Endodermal cell (in vitro differentiated cells): ENCODE data around the gene TMEM131L. TPM values are rescaled to one million over a fixed set of nuclear protein-coding genes. Genes with fewer than 3 reads are reported as not detected.

Source experiments
- DNase-seq: peaks from one replicate; pipeline ENCODE4 v3.0.0-alpha.2; 2017
- H3K27ac ChIP-seq: 2 replicates; pipeline ENCODE4 v1.5.1; 2013; ENCODE audit warnings: mild to moderate bottlenecking, low read depth, low read length, moderate library complexity
- H3K27me3 ChIP-seq: 2 replicates; pipeline ENCODE4 v1.6.1; 2013; ENCODE audit warnings: mild to moderate bottlenecking, low read length, moderate library complexity; ENCODE audit not compliant: insufficient read depth, control insufficient read depth, poor library complexity, severe bottlenecking
- H3K36me3 ChIP-seq: 2 replicates; pipeline ENCODE4 v1.7.0; 2013; ENCODE audit warnings: mild to moderate bottlenecking, low read length, moderate library complexity; ENCODE audit not compliant: control insufficient read depth, insufficient read depth
- H3K4me1 ChIP-seq: one replicate; pipeline ENCODE4 v1.7.0; 2013; ENCODE audit warnings: low read length; ENCODE audit not compliant: control insufficient read depth, insufficient read depth
- H3K4me3 ChIP-seq: 2 replicates; pipeline ENCODE4 v1.5.1; 2013; ENCODE audit warnings: mild to moderate bottlenecking, low read length, moderate library complexity
- H3K9ac ChIP-seq: 2 replicates; pipeline ENCODE4 v1.6.1; 2013; ENCODE audit warnings: mild to moderate bottlenecking, low read length, moderate library complexity; ENCODE audit not compliant: poor library complexity, severe bottlenecking; ENCODE audit errors: extremely low read depth
- H3K9me3 ChIP-seq: 2 replicates; pipeline ENCODE4 v1.6.1; 2013; ENCODE audit warnings: mild to moderate bottlenecking, low read length, moderate library complexity; ENCODE audit not compliant: control insufficient read depth
- H3K27ac Mint-ChIP-seq: 2 replicates; pipeline ENCODE4 v1.8.0; 2020; ENCODE audit warnings: mixed read lengths
- H3K27me3 Mint-ChIP-seq: 2 replicates; pipeline ENCODE4 v1.8.0; 2021; ENCODE audit warnings: mild to moderate bottlenecking, mixed read lengths; ENCODE audit not compliant: insufficient read depth
- H3K36me3 Mint-ChIP-seq: 2 replicates; pipeline ENCODE4 v1.8.0; 2020; ENCODE audit warnings: low read depth, mixed read lengths
- H3K4me1 Mint-ChIP-seq: 2 replicates; pipeline ENCODE4 v1.8.0; 2020; ENCODE audit warnings: mixed read lengths
- H3K4me3 Mint-ChIP-seq: 2 replicates; pipeline ENCODE4 v1.8.0; 2020; ENCODE audit warnings: mild to moderate bottlenecking, moderate library complexity, mixed read lengths
- H3K9me3 Mint-ChIP-seq: 2 replicates; pipeline ENCODE4 v1.8.0; 2020; ENCODE audit warnings: mild to moderate bottlenecking, mixed read lengths
- WGBS, 2 experiments: methylation state at CpG; one replicate each; pipeline versions ENCODE4 v1.1.5 to v1.1.7; 2013; ENCODE audit warnings: missing lambda C conversion rate in 2 of 2, mixed read lengths in 1 of 2; ENCODE audit not compliant: insufficient coverage in 1 of 2, insufficient read length in 1 of 2; 5-methylcytosine and 5-hydroxymethylcytosine counted together
- total RNA-seq, 2 donors: library from RNA; stranded (reverse); fragmentation: NEBNext Ultra II Directional in 1 of 2; extraction: Animal tissue kit (Norgen Biotek cat#: 25700) in 1 of 2; gene quantifications; 2 replicates in 1 of 2; 3 replicates in 1 of 2; pipeline ENCODE4 v1.2.1, GENCODE V29; 2021
- TF ChIP-seq, protein P1 (sequence below): fragments of 200-600 bp; sonication (generic); conservative IDR thresholded peaks from 2 replicates; pipeline ENCODE4 v1.5.0; 2021; ENCODE audit warnings: antibody characterized with exemption, mild to moderate bottlenecking

Gene TMEM131L
- total RNA-seq, 2 donors from 2014 or later, result 6.2 to 10.8 TPM

DNA sequence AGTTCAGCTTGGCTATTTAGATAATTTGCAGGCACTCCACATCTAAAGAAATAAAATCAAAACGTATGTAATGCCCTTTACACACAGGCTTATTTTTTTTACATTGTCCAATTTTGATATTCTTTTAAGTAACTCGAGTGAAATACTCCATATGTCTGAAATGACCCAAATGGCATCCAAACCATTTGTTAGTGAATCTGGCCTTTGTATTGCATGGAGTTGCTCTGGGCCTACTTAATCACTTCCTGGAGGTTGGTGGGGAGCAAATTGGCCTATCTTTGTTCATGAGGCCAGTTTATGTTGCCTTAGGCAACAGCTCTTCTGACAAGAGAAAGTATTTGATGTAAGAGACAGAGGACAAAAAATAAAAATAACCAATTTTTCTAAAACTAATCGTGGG lies 47.6 kb upstream of the TMEM131L start:
- H3K27me3 ChIP-seq, result no peaks in the 10 kb centered on the region
- H3K9ac ChIP-seq, result no peak overlapping the region
- Mint-ChIP-seq H3K4me3 (no peak overlapping the region), H3K9me3 (no peaks in the 10 kb centered on the region), H3K27me3 (no peaks in the 10 kb centered on the region), H3K36me3 (no peaks in the 10 kb centered on the region), H3K27ac (no peak overlapping the region), H3K4me1 (no peaks in the 10 kb centered on the region)
- WGBS, 2 experiments, result 58 to 60% methylated on average over 2 of the region's 3 CpGs
- DNase-seq, result no peak
- no peaks in the 10 kb centered on the region for H3K9me3 ChIP-seq
- peak overlapping the region; percentile 77 for H3K27ac ChIP-seq
- H3K4me3 ChIP-seq, result no peak overlapping the region
- H3K4me1 ChIP-seq, result no peaks in the 10 kb centered on the region
- H3K36me3 ChIP-seq, result no peaks in the 10 kb centered on the region
- TF ChIP-seq, protein P1, sequence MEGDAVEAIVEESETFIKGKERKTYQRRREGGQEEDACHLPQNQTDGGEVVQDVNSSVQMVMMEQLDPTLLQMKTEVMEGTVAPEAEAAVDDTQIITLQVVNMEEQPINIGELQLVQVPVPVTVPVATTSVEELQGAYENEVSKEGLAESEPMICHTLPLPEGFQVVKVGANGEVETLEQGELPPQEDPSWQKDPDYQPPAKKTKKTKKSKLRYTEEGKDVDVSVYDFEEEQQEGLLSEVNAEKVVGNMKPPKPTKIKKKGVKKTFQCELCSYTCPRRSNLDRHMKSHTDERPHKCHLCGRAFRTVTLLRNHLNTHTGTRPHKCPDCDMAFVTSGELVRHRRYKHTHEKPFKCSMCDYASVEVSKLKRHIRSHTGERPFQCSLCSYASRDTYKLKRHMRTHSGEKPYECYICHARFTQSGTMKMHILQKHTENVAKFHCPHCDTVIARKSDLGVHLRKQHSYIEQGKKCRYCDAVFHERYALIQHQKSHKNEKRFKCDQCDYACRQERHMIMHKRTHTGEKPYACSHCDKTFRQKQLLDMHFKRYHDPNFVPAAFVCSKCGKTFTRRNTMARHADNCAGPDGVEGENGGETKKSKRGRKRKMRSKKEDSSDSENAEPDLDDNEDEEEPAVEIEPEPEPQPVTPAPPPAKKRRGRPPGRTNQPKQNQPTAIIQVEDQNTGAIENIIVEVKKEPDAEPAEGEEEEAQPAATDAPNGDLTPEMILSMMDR, result no peak

DNA sequence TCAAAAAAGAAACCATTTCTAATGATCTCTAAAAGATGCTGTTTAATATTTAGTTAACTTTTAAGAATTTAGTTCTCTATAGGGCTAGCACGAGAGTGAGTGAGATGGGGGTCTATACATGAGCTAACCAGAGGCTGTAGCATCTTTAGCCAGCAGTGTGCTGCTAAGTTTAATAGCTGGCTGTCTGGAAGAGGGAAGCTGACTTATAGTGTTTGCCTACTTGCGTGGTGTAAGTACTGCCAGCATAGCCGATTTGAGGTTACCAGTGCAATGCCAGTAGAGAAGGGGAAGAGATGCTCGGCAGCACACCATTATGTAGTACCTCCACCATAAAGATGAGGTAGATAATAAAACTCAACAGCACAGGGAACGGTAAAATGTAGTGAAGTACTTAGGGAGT lies 47.1 kb upstream of the TMEM131L start:
- no peaks in the 10 kb centered on the region for H3K4me1 Mint-ChIP-seq
- H3K36me3 Mint-ChIP-seq, result no peaks in the 10 kb centered on the region
- no peak overlapping the region for H3K4me3 ChIP-seq
- WGBS, 2 experiments, result 87 to 100% methylated on average over 2 to 5 of the region's 5 CpGs
- H3K27ac ChIP-seq, result peak overlapping the region; percentile 41
- no peaks in the 10 kb centered on the region for H3K9me3 ChIP-seq
- no peak overlapping the region for H3K4me3 Mint-ChIP-seq
- no peak for DNase-seq
- TF ChIP-seq, protein P1, result no peak
- H3K27ac Mint-ChIP-seq, result no peak overlapping the region
- H3K4me1 ChIP-seq, result no peaks in the 10 kb centered on the region
- no peaks in the 10 kb centered on the region for H3K27me3 ChIP-seq
- H3K9me3 Mint-ChIP-seq, result no peaks in the 10 kb centered on the region
- no peaks in the 10 kb centered on the region for H3K27me3 Mint-ChIP-seq
- H3K36me3 ChIP-seq, result no peaks in the 10 kb centered on the region
- no peak overlapping the region for H3K9ac ChIP-seq

DNA sequence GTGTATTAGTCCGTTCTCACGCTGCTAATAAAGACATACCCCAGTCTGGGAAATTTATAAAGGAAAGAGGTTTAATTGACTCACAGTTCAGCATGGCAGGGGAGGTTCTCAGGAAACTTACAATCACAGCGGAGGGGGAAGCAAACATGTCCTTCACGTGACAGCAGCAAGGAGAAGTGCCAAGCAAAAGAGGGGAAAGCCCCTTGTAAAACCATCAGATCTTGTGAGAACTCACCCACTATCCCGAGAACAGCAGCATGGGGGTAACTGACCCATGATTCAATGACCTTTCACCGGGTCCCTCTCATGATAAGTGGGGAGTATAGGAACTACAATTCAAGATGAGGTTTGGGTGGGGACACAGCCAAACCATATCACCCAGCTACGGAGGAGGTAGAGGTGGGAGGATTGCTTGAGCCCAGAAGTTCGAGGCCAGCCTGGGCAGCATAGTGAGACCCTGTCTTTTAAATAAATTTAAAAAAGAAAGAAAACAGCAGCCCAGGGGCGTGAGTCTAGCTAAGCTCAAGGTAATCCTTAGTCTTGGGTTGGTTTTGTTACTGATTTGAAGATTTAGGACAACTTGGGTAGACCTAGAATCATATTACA lies 46.4 kb upstream of the TMEM131L start:
- Histone ChIP-seq H3K9ac (no peak overlapping the region), H3K4me1 (no peaks in the 10 kb centered on the region), H3K9me3 (no peaks in the 10 kb centered on the region), H3K36me3 (no peaks in the 10 kb centered on the region), H3K27ac (no peak overlapping the region), H3K4me3 (no peak overlapping the region), H3K27me3 (no peaks in the 10 kb centered on the region)
- 92 to 93% methylated on average over 6 to 9 of the region's 9 CpGs for WGBS, 2 experiments
- no peak for DNase-seq
- TF ChIP-seq, protein P1, result no peak
- Mint-ChIP-seq H3K36me3 (no peaks in the 10 kb centered on the region), H3K4me3 (no peak overlapping the region), H3K27ac (no peak overlapping the region), H3K9me3 (no peaks in the 10 kb centered on the region), H3K27me3 (no peaks in the 10 kb centered on the region), H3K4me1 (no peaks in the 10 kb centered on the region)
